K562 (cell line): ENCODE data around the gene TADA1. TPM values are rescaled to one million over a fixed set of nuclear protein-coding genes. Genes with fewer than 3 reads are reported as not detected.
A peak's percentile ranks its signal among the peaks of the same experiment; 100 is the strongest.

ENCODE experiments used
- ATAC-seq: fragments of 200-7000 bp; cut with Tn5 transposase; 3 replicates; pipeline ENCODE4 v1.9.1; 2020; ENCODE audit warnings: moderate library complexity
- BruUV-seq: library from RNA; stranded (reverse); fragments of 400-500 nt; replicated peaks from 2 replicates; lab custom pipeline; 2021; lab: Mats Ljungman, UMichigan
- CTCF ChIA-PET: fragments of 300-600 bp; formaldehyde crosslinking; extraction: SDS; loops from one replicate; lab custom pipeline; 2021; ENCODE audit warnings: low intra/inter-chr PET ratio; lab: Yijun Ruan, JAX
- POLR2A ChIA-PET: fragments of 300-600, 350-650 bp; sonication (Branson Sonifier 250); formaldehyde crosslinking; extraction: SDS; loops from one replicate; lab custom pipeline; 2021; ENCODE audit warnings: antibody characterized with exemption, inconsistent platforms; lab: Yijun Ruan, JAX
- DNase-seq, 4 experiments: peaks; one replicate each; pipeline versions ENCODE4 v3.0.0 to v3.0.0-alpha.2; 2011 to 2018; ENCODE audit warnings: low spot score in 3 of 4, mixed read lengths in 3 of 4; ENCODE audit errors: extremely low read depth in 1 of 4
- FAIRE-seq: peaks from 2 replicates; lab custom pipeline; 2011; peaks lifted over from hg19 to GRCh38; lab: Jason Lieb, UNC
- H2AFZ ChIP-seq: 2 replicates; pipeline ENCODE4 v1.6.0; 2011; ENCODE audit warnings: low read depth, low read length, control low read depth, inconsistent platforms
- H3K27ac ChIP-seq: fragments of 200-600 bp; 3 replicates; pipeline ENCODE4 v1.8.0; 2011; ENCODE audit warnings: low read depth, mild to moderate bottlenecking, control low read depth, inconsistent platforms, low read length, moderate library complexity, mixed read lengths; ENCODE audit errors: extremely low read depth
- H3K27me3 ChIP-seq, 2 experiments: fragments of 300-600 bp in 1 of 2; 2 replicates in 1 of 2; 3 replicates in 1 of 2; pipeline versions ENCODE4 v1.6.0 to v1.8.0; 2011; ENCODE audit warnings: inconsistent platforms in 2 of 2, low read length in 2 of 2, mild to moderate bottlenecking in 1 of 2, mixed read lengths in 1 of 2, moderate library complexity in 1 of 2; ENCODE audit not compliant: control insufficient read depth in 2 of 2, insufficient read depth in 2 of 2
- H3K36me3 ChIP-seq: fragments of 300-600 bp; 3 replicates; pipeline ENCODE4 v1.8.0; 2011; ENCODE audit warnings: mild to moderate bottlenecking, low read length, inconsistent platforms; ENCODE audit not compliant: control insufficient read depth, insufficient read depth
- H3K4me1 ChIP-seq, 2 experiments: fragments of 200-600 bp in 1 of 2; replicated peaks in 1 of 2; 2 replicates in 1 of 2; 3 replicates in 1 of 2; pipeline versions ENCODE4 v1.5.1 to v1.8.0; 2011; ENCODE audit warnings: inconsistent platforms in 2 of 2, low read length in 2 of 2, mild to moderate bottlenecking in 1 of 2, mixed read lengths in 1 of 2, moderate library complexity in 1 of 2; ENCODE audit not compliant: control insufficient read depth in 2 of 2, insufficient read depth in 2 of 2
- H3K4me2 ChIP-seq: 2 replicates; pipeline ENCODE4 v1.6.1; 2011; ENCODE audit warnings: low read length, control low read depth, inconsistent platforms, mixed read lengths; ENCODE audit not compliant: insufficient read depth
- H3K4me3 ChIP-seq: fragments of 200-600 bp; sonication (generic), shearing (Covaris generic); 2 replicates; pipeline ENCODE4 v1.5.1; 2016; ENCODE audit warnings: control low read depth, inconsistent platforms
- H3K79me2 ChIP-seq: fragments of 200-600 bp; 3 replicates; pipeline ENCODE4 v1.8.0; 2011; ENCODE audit warnings: low read length, inconsistent platforms; ENCODE audit not compliant: control insufficient read depth, insufficient read depth
- H3K9ac ChIP-seq, 2 experiments: 2 replicates each; pipeline versions ENCODE4 v1.6.0 to v1.6.1; 2011; ENCODE audit warnings: low read depth in 2 of 2, low read length in 2 of 2, control low read depth in 1 of 2, inconsistent platforms in 1 of 2, mild to moderate bottlenecking in 1 of 2, mixed read lengths in 1 of 2; ENCODE audit not compliant: insufficient read depth in 1 of 2
- H3K9me1 ChIP-seq: one replicate; pipeline ENCODE4 v1.6.0; 2011; ENCODE audit warnings: inconsistent platforms, mild to moderate bottlenecking, low read length, moderate library complexity; ENCODE audit not compliant: control insufficient read depth, insufficient read depth
- H3K9me3 ChIP-seq: replicated peaks from 2 replicates; pipeline ENCODE4 v1.5.1; 2011; ENCODE audit warnings: low read depth, low read length, inconsistent platforms; ENCODE audit not compliant: control insufficient read depth, insufficient read depth
- H4K20me1 ChIP-seq: replicated peaks from 2 replicates; pipeline ENCODE4 v1.6.1; 2011; ENCODE audit warnings: low read length, inconsistent platforms, mixed read lengths; ENCODE audit not compliant: control insufficient read depth, insufficient read depth
- CBFB ChIP-seq: sonication (generic); formaldehyde crosslinking; IDR thresholded peaks from 2 replicates; pipeline ENCODE4 v1.4.0; 2020; ENCODE audit warnings: mild to moderate bottlenecking, missing genetic modification reagents
- E2F3 ChIP-seq: fragments of 250-450 bp; sonication (Bioruptor Pico); IDR thresholded peaks from 2 replicates; pipeline ENCODE4 v1.4.0; 2020; ENCODE audit warnings: mild to moderate bottlenecking
- EP400 ChIP-seq: fragments of 450-650 bp; IDR thresholded peaks from 2 replicates; pipeline ENCODE4 v1.6.1; 2017; ENCODE audit warnings: antibody characterized with exemption, mild to moderate bottlenecking, moderate library complexity
- GTF2A2 ChIP-seq: IDR thresholded peaks from 2 replicates; pipeline ENCODE4 v1.6.1; 2016; ENCODE audit warnings: mild to moderate bottlenecking, missing genetic modification characterization, missing compliant biosample characterization
- HMG20A ChIP-seq: fragments of 450-650 bp; formaldehyde crosslinking; conservative IDR thresholded peaks from 2 replicates; pipeline ENCODE4 v1.4.0; 2020; ENCODE audit warnings: mild to moderate bottlenecking, mixed read lengths
- KLF10 ChIP-seq: fragments of 250-450 bp; sonication (Bioruptor Pico); IDR thresholded peaks from 2 replicates; pipeline ENCODE4 v1.6.1; 2021; ENCODE audit warnings: matching md5 sums
- LCOR ChIP-seq: sonication (generic); formaldehyde crosslinking; IDR thresholded peaks from 2 replicates; pipeline ENCODE4 v1.8.0; 2022; ENCODE audit warnings: mild to moderate bottlenecking, missing genetic modification reagents
- MEF2A ChIP-seq: IDR thresholded peaks from 2 replicates; pipeline ENCODE4 v1.6.1; 2011; ENCODE audit warnings: low read depth, mild to moderate bottlenecking, low read length, moderate library complexity; ENCODE audit not compliant: control insufficient read depth
- NCOA6 ChIP-seq: fragments of 450-650 bp; IDR thresholded peaks from 2 replicates; pipeline ENCODE4 v1.6.1; 2017; ENCODE audit warnings: mild to moderate bottlenecking
- NCOR1 ChIP-seq: fragments of 450-650 bp; IDR thresholded peaks from 2 replicates; pipeline ENCODE4 v1.6.1; 2016; ENCODE audit warnings: mild to moderate bottlenecking, moderate library complexity
- PHF20 ChIP-seq: fragments of 450-650 bp; IDR thresholded peaks from 2 replicates; pipeline ENCODE4 v1.6.1; 2018; ENCODE audit not compliant: partially characterized antibody
- TRIM28 ChIP-seq: fragments of 450-650 bp; IDR thresholded peaks from 2 replicates; pipeline ENCODE4 v1.6.1; 2017
- ZBTB2 ChIP-seq: fragments of 450-650 bp; IDR thresholded peaks from 2 replicates; pipeline ENCODE4 v1.6.1; 2016; ENCODE audit warnings: antibody characterized with exemption
- ZC3H11A ChIP-seq: IDR thresholded peaks from 2 replicates; pipeline ENCODE4 v1.6.1; 2012; ENCODE audit warnings: low read depth, low read length, improper control_type of control experiment
- ZNF197 ChIP-seq: fragments of 200-800 bp; sonication (Bioruptor generic); IDR thresholded peaks from 2 replicates; pipeline ENCODE4 v1.6.1; 2016; ENCODE audit warnings: low read depth, missing genetic modification characterization, missing compliant biosample characterization
- ZNF395 ChIP-seq: fragments of 200-800 bp; sonication (Bioruptor generic); IDR thresholded peaks from 2 replicates; pipeline ENCODE4 v1.6.1; 2017; ENCODE audit warnings: missing genetic modification characterization, missing compliant biosample characterization
- ZNF431 ChIP-seq: sonication (generic); formaldehyde crosslinking; IDR thresholded peaks from 2 replicates; pipeline ENCODE4 v1.8.0; 2022; ENCODE audit warnings: mild to moderate bottlenecking, missing genetic modification reagents
- ZNF584 ChIP-seq: fragments of 200-800 bp; sonication (Bioruptor generic); IDR thresholded peaks from 2 replicates; pipeline ENCODE4 v1.6.1; 2016; ENCODE audit warnings: low read depth, mild to moderate bottlenecking, missing genetic modification characterization, missing compliant biosample characterization
- ZNF780A ChIP-seq: fragments of 250-450 bp; sonication (Bioruptor Pico); IDR thresholded peaks from 2 replicates; pipeline ENCODE4 v1.5.0; 2021; ENCODE audit warnings: mild to moderate bottlenecking
- WGBS: fragments of 100-300 bp; shearing (Covaris generic); methylation state at CpG from one replicate; pipeline ENCODE4 v1.1.6; 2016; ENCODE audit warnings: low coverage, mixed read lengths; ENCODE audit not compliant: insufficient coverage; ENCODE audit errors: missing lambda C conversion rate; 5-methylcytosine and 5-hydroxymethylcytosine counted together
- in situ Hi-C: fragments of 300-500 bp; cut with MboI; formaldehyde crosslinking; loops from 4 replicates; pipeline ENCODE4 v1.15.0; 2018; ENCODE audit warnings: inconsistent platforms, mixed read lengths
- intact Hi-C: fragments of 100-400 bp; cut with micrococcal nuclease; formaldehyde crosslinking; loops from 2 replicates; pipeline ENCODE4 v1.14.2; 2022
- polyA plus RNA-seq, 8 experiments: library from polyadenylated mRNA; depleted of rRNA in 4 of 8; stranded (reverse) in 5 of 8; unstranded in 3 of 8; fragments of >200 nt; fragmentation: Nextera tagmentation in 2 of 8; fragmentation: Illumina TruSeq in 1 of 8; extraction: Ambion mirVana in 2 of 8; extraction: Trizol in 1 of 8; gene quantifications; 2 replicates each; pipeline versions ENCODE4 v1.2.1 to v1.2.3, GENCODE V29; 2011 to 2014; ENCODE audit warnings: inconsistent platforms in 1 of 8, missing spikeins in 1 of 8
- total RNA-seq, 7 experiments: library from RNA; depleted of rRNA in 6 of 7; stranded (reverse); fragments of >200 nt in 6 of 7; fragmentation: Illumina TruSeq in 2 of 7; extraction: Trizol in 2 of 7; gene quantifications; 2 replicates each; pipeline versions ENCODE4 v1.2.1 to v1.2.3, GENCODE V29; 2011 to 2021; ENCODE audit warnings: low replicate concordance in 1 of 7

TADA1 gene
- total and polyA plus RNA-seq, 9 of the 15 experiments (the other 6 are each of a cell fraction or from before 2014, with no cell fraction given) = 15.9 to 76.5 (median 28.7) TPM

- Histone ChIP-seq H3K4me3 (no peak overlapping the region), H3K4me2 (peak overlapping the region; percentile 27; the same call in 1 of the 2 replicates), H3K9me1 (no peaks in the 10 kb centered on the region), H2AFZ (peak overlapping the region; percentile 7; the same call in 1 of the 2 replicates), H3K4me1 (peaks cover 0 to 11% of the 10 kb centered on the region in 2 experiments; a peak in 2 of 5 replicates), H3K9me3 (no peaks in the 10 kb centered on the region), H3K27me3 (no peaks in the 10 kb centered on the region; a peak in 1 of 5 replicates), H3K27ac (peak overlapping the region; percentile 8; the same call in 1 of the 3 replicates), H3K36me3 (no peaks in the 10 kb centered on the region), H4K20me1 (no peaks in the 10 kb centered on the region), H3K9ac (no peak overlapping the region), H3K79me2 (no peaks in the 10 kb centered on the region)
- no TSS peak for BruUV-seq
- ChIA-PET CTCF (no interaction called here), POLR2A (no interaction called here)
- FAIRE-seq (no peak), DNase-seq (peak in 2 of 4 experiments; percentile 23 to 54), ATAC-seq (peak; percentile 80)
- in situ Hi-C loops = no loop called here
- intact Hi-C loops = no loop called here
- WGBS = 0% methylated on average over 1 of the region's 1 CpG
- no peak for TF ChIP-seq NCOA6
- no peak for TF ChIP-seq TRIM28
- no peak for TF ChIP-seq ZNF780A (CRISPR knock-in tag)
- no peak for TF ChIP-seq GTF2A2 (tag)
- TF ChIP-seq ZNF431 (CRISPR knock-in tag) = no peak
- TF ChIP-seq PHF20 = no peak
- no peak for TF ChIP-seq CBFB
- TF ChIP-seq ZBTB2 = no peak
- TF ChIP-seq E2F3 (CRISPR knock-in tag) = no peak
- no peak for TF ChIP-seq ZNF395 (CRISPR knock-in tag)
- TF ChIP-seq ZNF197 (CRISPR knock-in tag) = no peak
- no peak for TF ChIP-seq MEF2A
- no peak for TF ChIP-seq LCOR (CRISPR knock-in tag)
- TF ChIP-seq NCOR1 = peak; percentile 40
- no peak for TF ChIP-seq KLF10 (CRISPR knock-in tag)
- TF ChIP-seq EP400 = no peak
- no peak for TF ChIP-seq ZNF584 (CRISPR knock-in tag)
- TF ChIP-seq HMG20A (CRISPR knock-in tag) = no peak
- no peak for TF ChIP-seq ZC3H11A
These were observed 27.2 kb upstream of the TADA1 start for GRCh38 chr1:166903232-166903631.
